WERI-Rb-1 (cell line): Measurements from ENCODE around the gene PRUNE1.
A peak's percentile ranks its signal among the peaks of the same experiment; 100 is the strongest.

Source experiments
- DNase-seq: peaks from one replicate; pipeline ENCODE4 v3.0.0-alpha.2; 2020
- H3K27ac ChIP-seq: fragments of 250-450 bp; sonication (Bioruptor Pico); 2 replicates; pipeline ENCODE4 v1.5.1; 2020; ENCODE audit warnings: mild to moderate bottlenecking, moderate library complexity
- H3K27me3 ChIP-seq: fragments of 250-450 bp; sonication (Bioruptor Pico); 2 replicates; pipeline ENCODE4 v1.5.1; 2021; ENCODE audit warnings: mild to moderate bottlenecking, low read depth, moderate library complexity; ENCODE audit not compliant: insufficient read depth, severe bottlenecking
- H3K36me3 ChIP-seq: fragments of 250-450 bp; sonication (Bioruptor Pico); 2 replicates; pipeline ENCODE4 v1.5.1; 2020; ENCODE audit warnings: mild to moderate bottlenecking, moderate library complexity
- H3K4me3 ChIP-seq: 2 replicates; pipeline ENCODE4 v1.5.1; 2011; ENCODE audit warnings: low read depth, mild to moderate bottlenecking, control low read depth, low read length
- H3K9me3 ChIP-seq: fragments of 250-450 bp; sonication (Bioruptor Pico); 2 replicates; pipeline ENCODE4 v1.5.1; 2021; ENCODE audit warnings: mild to moderate bottlenecking, moderate library complexity; ENCODE audit not compliant: severe bottlenecking
- TF ChIP-seq, protein P1 (sequence below): IDR thresholded peaks from 2 replicates; pipeline ENCODE4 v1.5.1; 2011; ENCODE audit warnings: low read depth, mild to moderate bottlenecking, control low read depth, inconsistent platforms, low read length

PRUNE1 gene, protein sequence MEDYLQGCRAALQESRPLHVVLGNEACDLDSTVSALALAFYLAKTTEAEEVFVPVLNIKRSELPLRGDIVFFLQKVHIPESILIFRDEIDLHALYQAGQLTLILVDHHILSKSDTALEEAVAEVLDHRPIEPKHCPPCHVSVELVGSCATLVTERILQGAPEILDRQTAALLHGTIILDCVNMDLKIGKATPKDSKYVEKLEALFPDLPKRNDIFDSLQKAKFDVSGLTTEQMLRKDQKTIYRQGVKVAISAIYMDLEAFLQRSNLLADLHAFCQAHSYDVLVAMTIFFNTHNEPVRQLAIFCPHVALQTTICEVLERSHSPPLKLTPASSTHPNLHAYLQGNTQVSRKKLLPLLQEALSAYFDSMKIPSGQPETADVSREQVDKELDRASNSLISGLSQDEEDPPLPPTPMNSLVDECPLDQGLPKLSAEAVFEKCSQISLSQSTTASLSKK

DNA sequence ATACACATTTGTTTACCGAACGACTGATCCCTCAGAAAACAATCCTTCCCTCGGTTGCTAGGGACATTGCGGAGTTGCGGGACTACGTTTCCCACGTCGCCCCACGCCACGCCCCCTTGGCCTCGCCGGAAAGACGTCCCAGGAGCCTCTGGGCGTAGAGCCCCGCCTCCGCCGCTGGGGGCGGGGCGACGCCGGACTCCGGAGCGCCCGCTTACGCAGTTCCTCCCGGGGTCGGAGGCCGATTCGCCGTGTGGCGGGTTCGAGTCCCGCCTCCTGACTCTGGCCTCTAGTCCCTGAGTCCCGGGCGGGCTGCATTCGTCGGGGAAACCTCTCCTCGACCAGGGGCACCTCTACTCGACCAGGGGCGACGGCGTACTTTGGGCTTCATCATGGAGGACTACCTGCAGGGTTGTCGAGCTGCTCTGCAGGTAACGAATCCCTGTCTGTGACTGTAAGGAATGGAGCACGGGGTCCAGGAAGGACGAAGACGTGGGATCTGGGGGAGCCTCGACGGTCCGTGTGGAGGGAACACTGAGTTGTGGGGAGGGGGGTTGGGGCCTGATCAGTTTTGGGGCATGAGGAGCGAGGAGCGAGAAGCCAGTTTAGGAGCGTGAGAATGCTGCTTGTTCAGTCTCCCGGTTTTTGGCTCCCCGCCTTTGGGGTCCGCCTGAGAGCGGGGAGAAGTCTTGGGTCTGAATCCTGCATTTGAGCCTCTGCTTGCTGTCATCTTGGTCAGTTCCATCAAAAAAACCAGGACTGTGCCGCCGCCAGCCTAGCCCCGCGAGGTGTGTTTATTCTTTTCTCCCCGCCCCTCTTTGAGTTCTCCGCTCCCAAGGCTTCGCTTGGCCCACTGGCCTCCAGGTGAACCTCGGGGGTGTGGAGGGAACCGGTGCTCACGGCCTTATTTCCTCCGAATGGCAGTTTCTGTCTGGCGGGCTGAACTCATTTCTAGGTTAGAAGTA, at the start of gene PRUNE1:
PRUNE1 (plus strand) TSS at position 206 of the 962 bp plus-strand sequence; CDS start at position 390, 184 bp downstream.
- no peaks in the 10 kb centered on the region for H3K27me3 ChIP-seq
- peak within 1 kb of the TSS; percentile 67 for H3K27ac ChIP-seq
- TF ChIP-seq, protein P1, sequence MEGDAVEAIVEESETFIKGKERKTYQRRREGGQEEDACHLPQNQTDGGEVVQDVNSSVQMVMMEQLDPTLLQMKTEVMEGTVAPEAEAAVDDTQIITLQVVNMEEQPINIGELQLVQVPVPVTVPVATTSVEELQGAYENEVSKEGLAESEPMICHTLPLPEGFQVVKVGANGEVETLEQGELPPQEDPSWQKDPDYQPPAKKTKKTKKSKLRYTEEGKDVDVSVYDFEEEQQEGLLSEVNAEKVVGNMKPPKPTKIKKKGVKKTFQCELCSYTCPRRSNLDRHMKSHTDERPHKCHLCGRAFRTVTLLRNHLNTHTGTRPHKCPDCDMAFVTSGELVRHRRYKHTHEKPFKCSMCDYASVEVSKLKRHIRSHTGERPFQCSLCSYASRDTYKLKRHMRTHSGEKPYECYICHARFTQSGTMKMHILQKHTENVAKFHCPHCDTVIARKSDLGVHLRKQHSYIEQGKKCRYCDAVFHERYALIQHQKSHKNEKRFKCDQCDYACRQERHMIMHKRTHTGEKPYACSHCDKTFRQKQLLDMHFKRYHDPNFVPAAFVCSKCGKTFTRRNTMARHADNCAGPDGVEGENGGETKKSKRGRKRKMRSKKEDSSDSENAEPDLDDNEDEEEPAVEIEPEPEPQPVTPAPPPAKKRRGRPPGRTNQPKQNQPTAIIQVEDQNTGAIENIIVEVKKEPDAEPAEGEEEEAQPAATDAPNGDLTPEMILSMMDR = no peak
- H3K4me3 ChIP-seq = peak within 1 kb of the TSS; percentile 76
- peak; percentile 100 for DNase-seq
- no peaks in the 10 kb centered on the region for H3K9me3 ChIP-seq
- H3K36me3 ChIP-seq = peaks cover 10% of the 10 kb centered on the region

DNA sequence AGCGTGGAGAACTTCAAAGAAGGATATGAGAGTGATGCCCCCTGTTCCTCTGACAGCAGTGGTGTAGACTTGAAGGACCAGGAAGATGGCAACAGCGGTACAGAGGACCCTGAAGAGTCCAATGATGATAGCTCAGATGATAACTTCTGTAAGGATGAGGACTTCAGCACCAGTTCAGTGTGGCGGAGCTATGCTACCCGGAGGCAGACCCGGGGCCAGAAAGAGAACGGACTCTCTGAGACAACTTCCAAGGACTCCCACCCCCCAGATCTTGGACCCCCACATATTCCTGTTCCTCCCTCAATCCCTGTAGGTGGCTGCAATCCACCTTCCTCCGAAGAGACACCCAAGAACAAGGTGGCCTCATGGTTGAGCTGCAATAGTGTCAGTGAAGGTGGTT, 47.6 kb upstream of the PRUNE1 start:
- TF ChIP-seq, protein P1 = no peak
- no peaks in the 10 kb centered on the region for H3K27me3 ChIP-seq
- no peak overlapping the region for H3K4me3 ChIP-seq
- peaks cover 88% of the 10 kb centered on the region for H3K36me3 ChIP-seq
- no peaks in the 10 kb centered on the region for H3K9me3 ChIP-seq
- no peak for DNase-seq
- H3K27ac ChIP-seq = peak overlapping the region; percentile 81

DNA sequence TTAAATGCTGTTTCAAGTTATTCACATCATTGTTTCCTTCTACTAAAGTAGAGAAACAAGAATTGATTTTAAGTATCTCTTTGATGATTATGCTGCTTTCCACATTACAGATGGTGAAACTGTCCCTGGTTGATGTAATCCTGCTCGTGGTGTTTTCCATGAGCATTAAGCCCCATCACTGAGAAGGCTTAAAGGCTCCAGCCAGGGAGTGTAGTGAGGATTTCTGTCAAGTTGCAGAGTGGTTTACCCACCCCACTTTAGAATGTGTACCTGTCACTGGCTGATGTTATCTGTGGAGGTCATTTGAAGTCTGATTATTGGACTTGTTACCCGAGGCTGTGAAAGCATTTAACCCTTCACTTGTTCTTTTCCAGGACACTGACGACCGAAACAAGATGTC, 46.5 kb upstream of the PRUNE1 start:
- Histone ChIP-seq H3K36me3 (peaks cover 91% of the 10 kb centered on the region), H3K27me3 (no peaks in the 10 kb centered on the region), H3K9me3 (no peaks in the 10 kb centered on the region), H3K27ac (peak overlapping the region; percentile 81), H3K4me3 (no peak overlapping the region)
- TF ChIP-seq, protein P1 = no peak
- DNase-seq = peak; percentile 94

DNA sequence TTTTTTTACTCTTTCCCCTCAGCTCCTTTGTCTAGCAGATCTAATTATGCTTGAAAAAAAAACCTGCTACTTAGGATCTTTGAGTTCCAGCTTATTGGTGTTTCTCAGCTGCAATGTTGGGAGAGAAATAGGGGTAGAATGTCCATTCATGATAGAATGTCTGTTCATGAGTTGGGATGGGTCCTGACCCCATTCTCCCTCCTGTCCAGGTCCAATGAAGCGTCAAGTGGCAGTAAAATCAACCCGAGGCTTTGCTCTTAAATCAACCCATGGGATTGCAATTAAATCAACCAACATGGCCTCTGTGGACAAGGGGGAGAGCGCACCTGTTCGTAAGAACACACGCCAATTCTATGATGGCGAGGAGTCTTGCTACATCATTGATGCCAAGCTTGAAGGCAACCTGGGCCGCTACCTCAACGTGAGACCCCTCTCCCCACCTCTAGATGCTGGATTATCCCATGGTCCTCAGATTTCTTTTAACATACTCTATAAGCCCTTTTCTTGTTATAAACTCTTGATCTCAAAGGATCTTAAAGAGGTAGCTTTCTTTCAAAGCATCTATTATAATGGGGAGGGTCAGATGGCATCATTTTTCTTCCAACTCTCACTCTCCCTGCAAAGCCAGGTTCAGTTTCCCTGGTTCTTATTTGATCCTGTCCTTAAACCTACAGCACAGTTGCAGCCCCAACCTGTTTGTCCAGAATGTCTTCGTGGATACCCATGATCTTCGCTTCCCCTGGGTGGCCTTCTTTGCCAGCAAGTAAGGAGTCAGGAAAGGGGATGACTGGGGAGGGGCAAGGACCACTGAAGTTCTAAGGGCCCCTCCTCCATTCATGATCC, 44.7 kb upstream of the PRUNE1 start:
- TF ChIP-seq, protein P1 = no peak
- Histone ChIP-seq H3K4me3 (no peak overlapping the region), H3K27me3 (no peaks in the 10 kb centered on the region), H3K36me3 (peaks cover 94% of the 10 kb centered on the region), H3K27ac (peak overlapping the region; percentile 81), H3K9me3 (no peaks in the 10 kb centered on the region)
- no peak for DNase-seq

DNA sequence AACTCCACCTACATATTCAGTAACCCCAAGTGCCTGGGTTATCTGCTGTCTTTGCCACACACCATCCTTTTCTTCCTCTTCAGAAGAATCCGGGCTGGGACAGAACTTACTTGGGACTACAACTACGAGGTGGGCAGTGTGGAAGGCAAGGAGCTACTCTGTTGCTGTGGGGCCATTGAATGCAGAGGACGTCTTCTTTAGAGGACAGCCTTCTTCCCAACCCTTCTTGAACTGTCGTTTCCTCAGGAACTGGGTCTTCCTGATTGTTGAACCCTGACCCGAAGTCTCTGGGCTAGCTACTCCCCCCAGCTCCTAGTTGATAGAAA, 44.1 kb upstream of the PRUNE1 start:
- Histone ChIP-seq H3K27me3 (no peaks in the 10 kb centered on the region), H3K4me3 (no peak overlapping the region), H3K36me3 (peaks cover 94% of the 10 kb centered on the region), H3K27ac (peak overlapping the region; percentile 81; the same call in 1 of the 2 replicates), H3K9me3 (no peaks in the 10 kb centered on the region)
- no peak for DNase-seq
- TF ChIP-seq, protein P1 = no peak
